Mesodermal cell (in vitro differentiated cells): ENCODE measurements around the gene AUH.

Experiments
- H3K27ac ChIP-seq: 2 replicates; pipeline ENCODE4 v1.7.0; 2013; ENCODE audit warnings: mild to moderate bottlenecking, low read depth, low read length, moderate library complexity; ENCODE audit not compliant: severe bottlenecking
- H3K36me3 ChIP-seq: 2 replicates; pipeline ENCODE4 v1.7.1; 2013; ENCODE audit warnings: mild to moderate bottlenecking, low read length, moderate library complexity; ENCODE audit not compliant: control insufficient read depth, insufficient read depth
- H3K4me1 ChIP-seq: one replicate; pipeline ENCODE4 v1.7.1; 2013; ENCODE audit warnings: mild to moderate bottlenecking, low read length; ENCODE audit not compliant: insufficient read depth, control insufficient read depth, poor library complexity, severe bottlenecking
- H3K4me3 ChIP-seq: 2 replicates; pipeline ENCODE4 v1.7.0; 2013; ENCODE audit warnings: low read length, control low read depth, mild to moderate bottlenecking; ENCODE audit not compliant: insufficient read depth, poor library complexity, severe bottlenecking; ENCODE audit errors: extremely low read depth
- H3K9me3 ChIP-seq: 2 replicates; pipeline ENCODE4 v1.7.1; 2013; ENCODE audit warnings: mild to moderate bottlenecking, low read length, moderate library complexity; ENCODE audit not compliant: control insufficient read depth
- WGBS, 2 experiments: methylation state at CpG; one replicate each; pipeline ENCODE4 v1.1.5; 2013; ENCODE audit warnings: missing lambda C conversion rate in 2 of 2; ENCODE audit not compliant: insufficient coverage in 2 of 2; 5-methylcytosine and 5-hydroxymethylcytosine counted together

AUH gene

DNA sequence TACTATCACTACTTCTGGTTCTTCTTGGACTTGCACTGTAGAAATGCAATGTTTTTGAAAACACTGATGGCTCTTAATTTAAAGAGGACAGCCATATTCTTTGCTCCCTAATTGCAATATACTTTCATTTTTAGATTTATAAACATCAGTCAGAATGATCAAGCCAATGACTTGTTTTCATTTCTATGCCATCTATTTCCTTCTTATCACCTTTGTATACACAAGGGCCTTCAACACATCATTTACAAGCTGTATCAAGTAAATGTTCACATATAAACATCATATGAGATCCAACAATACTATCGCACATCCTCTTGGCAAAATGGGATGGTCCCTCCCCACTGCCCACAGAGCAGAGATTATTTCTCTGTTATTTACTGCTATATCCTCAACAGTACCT lies 24.9 kb downstream of the AUH start:
- H3K9me3 ChIP-seq = no peaks in the 10 kb centered on the region
- H3K36me3 ChIP-seq = peaks cover 27% of the 10 kb centered on the region
- H3K27ac ChIP-seq = no peak overlapping the region
- H3K4me3 ChIP-seq = no peak overlapping the region
- H3K4me1 ChIP-seq = no peaks in the 10 kb centered on the region
- WGBS, 2 experiments = 86 to 100% methylated on average over 1 of the region's 1 CpG

DNA sequence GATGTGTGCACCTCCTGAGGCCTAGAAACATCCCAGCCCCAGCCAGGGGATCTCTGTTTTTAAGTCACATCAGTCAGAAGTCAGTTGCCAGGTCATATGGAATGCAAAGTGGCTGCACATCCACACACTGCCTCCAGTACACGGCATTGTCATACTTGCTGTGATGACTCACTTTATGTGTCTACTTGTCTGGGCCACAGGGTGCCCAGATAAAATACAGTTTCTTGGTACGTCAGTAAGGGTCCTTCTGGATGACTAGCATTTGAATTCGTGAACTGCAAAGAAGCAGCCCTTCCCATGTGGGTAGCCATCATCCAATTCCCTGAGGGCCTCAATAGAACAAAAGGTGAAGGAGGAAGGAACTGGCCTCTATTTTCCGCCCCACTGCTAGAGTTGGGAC lies 27.7 kb downstream of the AUH start:
- 95 to 100% methylated on average over 3 of the region's 4 CpGs for WGBS, 2 experiments
- no peaks in the 10 kb centered on the region for H3K4me1 ChIP-seq

DNA sequence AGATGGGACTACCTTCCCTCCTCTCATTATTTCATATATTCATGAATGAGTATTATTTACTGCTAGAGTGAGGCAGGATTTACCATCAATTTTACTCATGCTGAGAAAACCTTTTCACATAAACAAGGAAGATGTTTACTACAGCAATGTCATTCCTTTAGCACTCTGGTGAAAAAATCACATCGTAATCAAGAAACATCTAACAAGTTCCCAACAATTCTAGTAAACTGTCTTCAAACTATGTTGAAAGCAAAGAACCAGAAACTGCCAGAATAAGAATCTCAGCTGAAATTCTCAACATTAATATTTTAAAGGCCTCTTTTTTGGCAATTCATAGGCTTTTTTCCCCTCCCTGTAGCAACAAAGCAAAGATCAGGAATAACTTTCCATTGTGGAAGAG lies 28.2 kb downstream of the AUH start:
- Histone ChIP-seq H3K4me1 (no peaks in the 10 kb centered on the region), H3K27ac (no peak overlapping the region), H3K4me3 (no peak overlapping the region), H3K9me3 (no peaks in the 10 kb centered on the region), H3K36me3 (peaks cover 20% of the 10 kb centered on the region)
- WGBS, 2 experiments = 100% methylated on average over 1 of the region's 1 CpG

More for the DNA sequence above, 27.7 kb downstream of the AUH start:
- H3K4me3 ChIP-seq = no peak overlapping the region
- no peak overlapping the region for H3K27ac ChIP-seq
- no peaks in the 10 kb centered on the region for H3K9me3 ChIP-seq
- peaks cover 20% of the 10 kb centered on the region for H3K36me3 ChIP-seq

DNA sequence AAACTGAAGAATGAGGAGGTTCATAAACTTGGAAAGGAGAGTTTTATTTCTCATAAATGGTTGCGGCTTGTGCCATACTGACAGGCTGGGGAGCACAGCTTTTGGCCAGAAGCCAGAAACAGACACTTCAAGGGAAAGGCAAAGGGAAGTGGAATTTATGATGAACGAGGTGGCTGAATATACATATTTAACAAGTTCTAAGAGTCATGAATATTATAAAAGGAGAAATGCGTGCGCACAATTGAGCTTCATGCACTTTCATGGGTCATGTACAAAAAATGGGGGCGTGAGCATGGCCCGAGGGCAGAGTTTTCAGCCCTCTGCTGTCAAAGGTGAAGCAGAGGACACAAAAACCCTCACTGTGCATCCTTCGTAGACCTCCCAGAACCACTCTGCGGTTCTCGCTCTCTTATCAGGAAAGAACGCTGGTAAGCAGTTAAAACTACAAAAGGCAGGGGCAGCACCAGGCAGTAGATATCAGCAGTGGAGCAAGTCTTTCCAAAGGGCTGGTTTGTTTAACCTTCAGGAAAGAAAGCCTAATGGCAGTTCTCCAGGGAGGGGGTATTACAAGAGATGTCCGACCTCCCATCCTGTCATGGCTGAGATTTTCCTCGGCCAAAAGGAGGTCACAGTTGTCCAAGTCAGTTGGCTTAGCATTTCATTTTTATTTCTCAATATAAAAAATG lies 29.0 kb downstream of the AUH start:
- 96 to 98% methylated on average over 8 to 11 of the region's 12 CpGs for WGBS, 2 experiments
- Histone ChIP-seq H3K4me3 (no peak overlapping the region), H3K9me3 (peaks cover 2% of the 10 kb centered on the region), H3K27ac (no peak overlapping the region), H3K4me1 (no peaks in the 10 kb centered on the region), H3K36me3 (peaks cover 23% of the 10 kb centered on the region)

DNA sequence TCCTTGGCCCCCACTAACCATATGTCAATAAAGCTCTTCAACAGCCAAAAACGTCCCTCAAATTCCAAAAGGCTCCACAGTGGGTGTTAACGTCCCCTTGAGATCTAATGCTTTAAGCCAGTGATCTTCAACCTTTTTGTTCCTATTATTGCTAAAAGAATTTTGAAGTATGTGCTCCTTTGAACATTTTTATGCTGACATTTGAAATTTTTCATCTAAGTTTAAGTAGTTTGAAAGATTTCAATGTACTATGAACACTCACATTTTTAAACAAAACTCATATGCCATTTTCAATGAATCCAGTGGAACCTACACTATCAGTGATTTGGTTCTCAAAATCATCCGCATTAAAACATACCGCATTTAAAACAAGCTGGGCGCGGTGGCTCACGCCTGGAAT lies 29.9 kb downstream of the AUH start:
- H3K4me1 ChIP-seq = no peaks in the 10 kb centered on the region
- WGBS, 2 experiments = 89 to 98% methylated on average over 5 to 6 of the region's 7 CpGs
- no peak overlapping the region for H3K4me3 ChIP-seq
- H3K36me3 ChIP-seq = peaks cover 25% of the 10 kb centered on the region
- H3K9me3 ChIP-seq = peaks cover 10% of the 10 kb centered on the region
- H3K27ac ChIP-seq = no peak overlapping the region

DNA sequence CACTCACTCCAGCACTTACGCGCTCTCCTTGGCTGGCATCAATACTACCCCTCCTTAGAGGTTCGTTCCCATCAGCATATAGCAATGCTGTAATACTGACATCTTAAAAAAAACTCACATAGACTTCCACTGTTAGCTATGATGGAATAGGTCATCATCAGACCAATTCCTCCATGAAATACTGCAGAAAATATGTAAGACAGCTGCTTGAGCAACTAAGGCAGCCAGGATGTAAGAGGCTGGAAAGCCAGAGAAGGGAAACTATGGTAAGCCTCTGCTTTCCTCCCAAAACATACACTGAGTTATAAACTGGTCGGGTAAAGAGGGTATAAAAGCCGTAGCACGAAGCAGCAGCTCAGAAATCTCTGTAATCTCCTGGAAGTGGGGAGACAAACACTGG lies 33.5 kb downstream of the AUH start:
- H3K4me1 ChIP-seq = no peaks in the 10 kb centered on the region
- peaks cover 10% of the 10 kb centered on the region for H3K9me3 ChIP-seq
- no peak overlapping the region for H3K4me3 ChIP-seq
- peaks cover 25% of the 10 kb centered on the region for H3K36me3 ChIP-seq
- H3K27ac ChIP-seq = no peak overlapping the region
- 94 to 96% methylated on average over 5 to 6 of the region's 6 CpGs for WGBS, 2 experiments

DNA sequence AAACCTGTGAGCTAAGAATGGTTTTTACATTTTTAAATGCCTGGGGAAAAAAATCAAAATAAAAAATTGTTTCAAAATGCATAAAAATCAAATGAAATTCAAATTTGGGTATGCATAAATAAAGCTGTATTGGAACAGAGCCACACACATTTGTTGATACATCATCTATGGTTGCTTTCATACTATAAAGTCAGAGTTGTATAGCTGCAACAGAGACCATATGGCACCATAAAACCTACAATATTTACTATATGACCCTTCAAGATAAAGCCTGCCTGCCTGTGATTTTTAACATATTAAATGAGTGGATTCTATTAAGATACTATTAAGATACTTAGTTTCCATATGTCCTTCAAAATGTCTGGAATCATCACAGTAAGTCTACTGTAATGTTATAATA lies 40.0 kb downstream of the AUH start:
- Histone ChIP-seq H3K4me1 (no peaks in the 10 kb centered on the region), H3K36me3 (no peaks in the 10 kb centered on the region), H3K4me3 (no peak overlapping the region), H3K27ac (no peak overlapping the region), H3K9me3 (no peaks in the 10 kb centered on the region)

DNA sequence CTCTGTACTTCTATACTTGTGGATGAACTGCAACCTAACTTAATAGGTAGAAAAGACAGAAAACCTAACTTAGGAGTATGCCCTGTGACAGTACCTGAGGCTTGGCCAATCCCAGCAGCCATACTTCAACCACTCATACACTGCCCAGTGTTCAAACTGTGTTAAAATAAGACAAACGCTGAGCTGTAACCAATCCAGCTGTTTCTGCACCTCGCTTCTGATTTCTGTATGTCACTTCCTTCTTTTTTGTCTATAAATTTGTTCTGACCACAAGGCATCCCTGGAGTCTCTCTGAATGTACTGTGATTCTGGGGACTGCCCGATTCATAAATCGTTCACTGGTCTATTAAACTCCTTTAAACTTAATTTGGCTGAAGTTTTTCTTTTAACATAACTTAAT lies 41.4 kb downstream of the AUH start:
- Histone ChIP-seq H3K9me3 (no peaks in the 10 kb centered on the region), H3K36me3 (no peaks in the 10 kb centered on the region), H3K4me1 (no peaks in the 10 kb centered on the region), H3K27ac (no peak overlapping the region), H3K4me3 (no peak overlapping the region)
- WGBS, 2 experiments = 95 to 97% methylated on average over 4 of the region's 4 CpGs

DNA sequence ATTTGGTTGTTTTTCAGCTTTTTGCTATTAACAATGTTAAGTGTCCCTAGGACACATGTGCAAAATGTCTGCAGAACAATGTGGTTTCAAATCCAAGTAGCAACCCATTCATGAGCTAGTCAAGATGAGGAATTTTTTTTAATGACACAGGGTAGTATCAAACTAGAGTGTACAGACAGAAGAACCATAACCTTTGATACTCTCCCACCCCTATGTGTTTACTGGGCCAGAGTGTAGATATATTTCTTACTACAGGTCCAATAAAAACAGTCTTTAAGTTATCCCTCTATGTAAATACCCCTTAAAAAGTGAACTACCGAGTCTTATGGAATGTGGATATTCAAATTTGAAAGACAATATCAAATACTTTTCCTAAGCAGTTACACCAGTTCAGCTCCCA lies 45.6 kb downstream of the AUH start:
- Histone ChIP-seq H3K9me3 (no peaks in the 10 kb centered on the region), H3K36me3 (no peaks in the 10 kb centered on the region), H3K4me3 (no peak overlapping the region), H3K4me1 (no peaks in the 10 kb centered on the region), H3K27ac (no peak overlapping the region)
- no CpG with 5 or more reads among the region's 1 CpG for WGBS, 2 experiments

DNA sequence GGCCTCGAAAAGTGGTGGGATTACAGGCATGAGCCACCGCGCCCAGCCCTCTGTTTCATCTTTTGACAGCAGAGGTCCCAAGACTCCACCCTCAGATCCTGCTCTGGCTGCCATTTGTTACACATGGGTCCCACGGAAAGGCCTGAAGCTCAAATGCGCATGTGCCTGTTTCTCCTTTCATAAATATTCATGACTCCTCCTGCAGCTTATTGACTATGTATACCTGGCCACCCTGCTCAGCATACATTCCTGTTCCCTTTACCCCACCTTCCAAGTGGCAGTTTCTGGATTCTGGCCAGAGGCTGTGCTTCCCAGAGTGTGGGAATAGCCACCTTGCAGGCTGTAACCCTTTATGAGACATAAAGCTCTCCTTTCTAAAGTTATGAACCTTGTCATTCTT lies 46.5 kb downstream of the AUH start:
- Histone ChIP-seq H3K4me3 (no peak overlapping the region), H3K27ac (no peak overlapping the region), H3K36me3 (no peaks in the 10 kb centered on the region), H3K4me1 (no peaks in the 10 kb centered on the region), H3K9me3 (no peaks in the 10 kb centered on the region)
- WGBS, 2 experiments = 84 to 86% methylated on average over 4 to 5 of the region's 5 CpGs

DNA sequence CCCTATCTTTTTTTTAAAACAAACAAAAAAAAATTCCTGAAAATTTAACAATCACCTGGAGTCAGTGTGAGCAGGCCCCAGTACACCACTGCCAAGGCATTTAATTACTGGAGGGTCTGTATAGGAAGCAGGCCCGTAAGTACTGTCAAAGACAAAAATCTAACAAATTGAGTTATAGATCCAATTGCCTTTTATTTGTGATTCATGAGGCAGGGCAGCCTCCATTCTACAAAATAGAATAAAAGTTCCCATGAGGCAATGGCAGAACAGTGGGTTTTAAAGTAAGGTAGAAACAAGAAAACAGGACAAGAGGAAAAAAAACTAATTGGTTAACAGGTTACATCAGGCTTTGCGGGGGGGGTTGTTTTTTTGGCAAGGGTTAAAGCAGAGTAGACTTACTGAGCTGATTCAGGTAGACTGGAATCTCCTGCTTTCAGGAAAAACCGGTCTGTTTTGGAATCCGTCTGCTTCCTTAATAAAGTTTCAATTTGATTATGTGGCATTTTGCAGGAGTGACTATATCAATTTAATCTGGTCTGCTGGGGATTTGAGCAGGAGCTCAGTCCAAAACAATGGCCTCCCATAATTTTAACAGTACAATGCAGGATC lies 48.9 kb downstream of the AUH start:
- Histone ChIP-seq H3K4me3 (no peak overlapping the region), H3K36me3 (no peaks in the 10 kb centered on the region), H3K27ac (no peak overlapping the region), H3K9me3 (no peaks in the 10 kb centered on the region), H3K4me1 (no peaks in the 10 kb centered on the region)
- WGBS, 2 experiments = 92 to 100% methylated on average over 3 of the region's 4 CpGs
